ENCODE data around the gene CDC14B.

DNA sequence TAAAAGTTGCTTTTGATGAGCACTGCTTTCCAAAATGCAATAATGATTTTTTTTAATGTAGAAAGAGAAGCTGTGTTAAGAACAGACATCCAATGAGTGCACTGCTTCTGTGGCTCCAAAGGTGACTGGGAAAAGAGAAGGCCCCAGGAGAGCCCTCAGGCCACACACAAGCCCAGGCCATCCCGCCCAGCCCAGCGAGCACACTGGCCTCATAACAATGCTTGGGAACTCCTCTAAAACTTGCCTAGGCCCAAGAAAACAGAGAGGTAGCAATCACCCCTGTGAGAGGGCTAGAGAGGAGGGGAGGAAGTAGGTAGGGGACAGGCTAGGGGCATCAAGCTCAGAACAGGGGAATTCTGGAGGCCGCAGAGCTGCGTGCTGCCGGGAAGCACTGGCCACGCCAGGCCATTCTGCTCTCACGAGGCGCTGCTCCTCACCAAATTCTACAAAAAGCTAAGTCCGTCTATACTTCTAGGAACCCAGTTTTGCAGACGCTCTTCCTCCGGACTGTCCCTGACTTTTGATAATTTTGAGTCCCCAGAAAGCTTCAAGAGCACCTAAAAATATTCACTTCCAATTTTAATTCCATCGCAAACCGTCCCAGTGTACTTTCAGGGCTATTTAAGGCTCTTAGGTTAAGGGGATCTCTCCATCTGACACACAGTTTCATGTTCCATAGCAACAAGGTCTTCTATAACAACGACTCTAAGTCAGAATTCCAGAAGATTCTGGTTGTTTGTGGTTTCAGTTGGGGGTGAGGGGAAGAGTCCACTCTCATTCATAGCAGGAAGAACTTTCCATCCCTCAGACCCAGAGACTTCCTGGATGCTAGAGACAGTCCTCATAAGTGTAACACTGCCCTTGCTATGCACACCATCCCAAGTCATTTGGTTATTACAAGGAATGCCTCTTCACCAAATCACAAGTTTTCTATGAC is 118.7 kb downstream of the CDC14B start:
- TF ChIP-seq POLR2A (IDR thresholded peaks at IDR 0.05; ENCODE audit: low read depth, low read length), result no peak
- TF ChIP-seq RAD21 (IDR thresholded peaks at IDR 0.05; ENCODE audit: low read length), result no peak
- TF ChIP-seq, protein P1, sequence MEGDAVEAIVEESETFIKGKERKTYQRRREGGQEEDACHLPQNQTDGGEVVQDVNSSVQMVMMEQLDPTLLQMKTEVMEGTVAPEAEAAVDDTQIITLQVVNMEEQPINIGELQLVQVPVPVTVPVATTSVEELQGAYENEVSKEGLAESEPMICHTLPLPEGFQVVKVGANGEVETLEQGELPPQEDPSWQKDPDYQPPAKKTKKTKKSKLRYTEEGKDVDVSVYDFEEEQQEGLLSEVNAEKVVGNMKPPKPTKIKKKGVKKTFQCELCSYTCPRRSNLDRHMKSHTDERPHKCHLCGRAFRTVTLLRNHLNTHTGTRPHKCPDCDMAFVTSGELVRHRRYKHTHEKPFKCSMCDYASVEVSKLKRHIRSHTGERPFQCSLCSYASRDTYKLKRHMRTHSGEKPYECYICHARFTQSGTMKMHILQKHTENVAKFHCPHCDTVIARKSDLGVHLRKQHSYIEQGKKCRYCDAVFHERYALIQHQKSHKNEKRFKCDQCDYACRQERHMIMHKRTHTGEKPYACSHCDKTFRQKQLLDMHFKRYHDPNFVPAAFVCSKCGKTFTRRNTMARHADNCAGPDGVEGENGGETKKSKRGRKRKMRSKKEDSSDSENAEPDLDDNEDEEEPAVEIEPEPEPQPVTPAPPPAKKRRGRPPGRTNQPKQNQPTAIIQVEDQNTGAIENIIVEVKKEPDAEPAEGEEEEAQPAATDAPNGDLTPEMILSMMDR (conservative IDR thresholded peaks at IDR 0.05; ENCODE audit: low read depth, low read length), result no peak
- no peak for TF ChIP-seq FOS (IDR thresholded peaks at IDR 0.05; ENCODE audit: low read depth, low read length)
- no peak for TF ChIP-seq CHD1 (IDR thresholded peaks at IDR 0.05; ENCODE audit: low read depth, low read length)
- no peak for TF ChIP-seq RFX5 (IDR thresholded peaks at IDR 0.05; ENCODE audit: low read depth, low read length)

All from IMR-90 (cell line).